SU-DHL-6 (cell line): ENCODE measurements around the gene KLK12.

Experiments used
- CTCF ChIP-seq: fragments of 200-600 bp; sonication (generic); IDR thresholded peaks from one replicate; pipeline ENCODE4 v1.5.1; 2017; ENCODE audit warnings: antibody characterized with exemption, mild to moderate bottlenecking, low read length, moderate library complexity; ENCODE audit not compliant: insufficient read depth, poor library complexity, severe bottlenecking
- EZH2phosphoT487 ChIP-seq: fragments of 200-600 bp; sonication (generic), shearing (Covaris generic); conservative IDR thresholded peaks from 2 replicates; pipeline ENCODE4 v1.6.1; 2018; ENCODE audit warnings: mild to moderate bottlenecking, antibody characterized with exemption, low read length, moderate library complexity, mixed read lengths

- TF ChIP-seq CTCF (no peak), EZH2phosphoT487 (no peak)
Observed at GRCh38 chr19:51071095-51071405, 36.2 kb upstream of the KLK12 start.
